ENCODE data around the gene SCD.

The SCD gene

DNA sequence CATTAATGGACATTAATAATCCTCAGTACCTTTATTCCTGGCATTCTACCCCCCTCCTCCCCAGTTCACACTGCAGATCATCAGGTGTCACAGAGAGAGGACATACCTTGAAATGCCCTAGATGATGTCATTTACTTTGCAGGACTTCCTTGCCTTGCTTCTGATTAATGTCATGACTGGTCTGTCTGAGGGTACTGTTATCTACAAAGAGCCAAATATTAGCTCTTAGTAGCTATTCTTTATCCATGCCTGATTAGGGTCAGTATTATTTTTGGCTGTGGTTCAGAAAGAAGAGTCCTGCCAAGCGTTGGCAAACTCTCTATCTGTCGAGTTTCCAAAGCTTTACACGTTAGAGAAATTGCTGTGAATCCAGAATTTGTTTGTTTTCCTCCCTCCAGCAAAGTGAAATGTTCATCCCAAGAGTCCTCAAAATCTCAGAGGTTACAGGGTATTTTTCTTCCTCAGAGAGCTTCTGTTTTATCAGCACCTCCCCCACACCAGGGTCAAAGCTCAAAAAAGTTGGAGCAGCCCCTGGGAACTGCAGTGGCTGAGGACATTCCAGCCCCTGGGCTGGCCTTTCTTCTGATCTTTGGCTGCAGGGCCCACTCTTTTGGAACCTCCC lies 12.6 kb downstream of the SCD start:
- CTCF ChIA-PET: interaction anchor here (1.1 to 4.2 kb wide), 4 partner anchors 8 to 166 kb away, joined by 3 to 19 read pairs (median 6); partner anchors contain the start of gene SCD

DNA sequence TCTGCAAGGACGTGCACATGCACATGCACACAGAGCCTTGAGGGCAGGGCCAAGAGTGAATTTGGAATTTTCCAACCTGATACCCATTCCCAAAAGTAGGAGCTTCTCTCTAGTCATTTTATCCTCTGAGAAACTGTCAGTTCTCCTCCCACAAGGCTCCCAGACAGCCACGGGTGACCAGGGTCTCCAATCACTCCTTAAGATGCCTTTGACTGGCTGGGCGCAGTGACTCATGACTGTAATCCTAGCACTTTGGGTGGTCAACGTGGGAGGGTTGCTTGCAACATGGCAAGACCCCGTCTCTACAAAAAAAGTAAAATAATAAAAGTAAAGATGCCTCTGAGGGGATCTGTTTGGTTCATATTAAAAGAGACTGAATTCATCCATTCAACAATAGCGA lies 13.2 kb downstream of the SCD start:
- H3K4me1 ChIP-seq (ENCODE audit: control extremely low read depth in 1 of 4, control insufficient read depth in 4 of 4, insufficient read depth in 4 of 4, low read length in 3 of 4): peaks cover 0 to 14% (median 7%) of the 10 kb centered on the region in 4 experiments
- ChIA-PET POLR2A (interaction anchor here (0.6 kb wide), 1 partner anchor 14 kb away, joined by 3 read pairs; no protein-coding TSS in a partner anchor), CTCF (interaction anchor here (1.4 to 4.2 kb wide), 3 partner anchors 9 to 18 kb away, joined by 3 to 19 read pairs (median 9); partner anchors contain the start of gene SCD)
- no peaks in the 10 kb centered on the region for H3K9me3 ChIP-seq (ENCODE audit: control extremely low read depth in 1 of 5, control insufficient read depth in 4 of 5, insufficient read depth in 2 of 5, low read depth in 1 of 5, low read length in 4 of 5)
- H3K27ac ChIP-seq (ENCODE audit: insufficient read depth in 1 of 2, low read depth in 1 of 2, low read length in 2 of 2, poor library complexity in 1 of 2, severe bottlenecking in 2 of 2): no peak overlapping the region
- peaks cover 18 to 78% (median 47%) of the 10 kb centered on the region in 4 experiments for H3K36me3 ChIP-seq (ENCODE audit: control insufficient read depth in 4 of 4, insufficient read depth in 4 of 4, low read length in 3 of 4)
- H3K4me3 ChIP-seq (ENCODE audit: control insufficient read depth in 1 of 7, extremely low read depth in 1 of 7, insufficient read depth in 4 of 7, low read depth in 2 of 7, low read length in 6 of 7): no peak overlapping the region
- H3K27me3 ChIP-seq (replicated peaks in 2 of 5; ENCODE audit: control insufficient read depth in 4 of 5, insufficient read depth in 5 of 5, low read length in 4 of 5): no peaks in the 10 kb centered on the region
- 95% methylated on average over 4 of the region's 6 CpGs for whole genome bisulfite sequencing (ENCODE audit: insufficient coverage)
- DNase-seq: no peak

More for the DNA sequence above, 12.6 kb downstream of the SCD start:
- no peak overlapping the region for H3K27ac ChIP-seq (ENCODE audit: insufficient read depth in 1 of 2, low read depth in 1 of 2, low read length in 2 of 2, poor library complexity in 1 of 2, severe bottlenecking in 2 of 2)
- no peak for DNase-seq
- 92% methylated on average over 3 of the region's 3 CpGs for WGBS (ENCODE audit: insufficient coverage)
- no peaks in the 10 kb centered on the region for H3K9me3 ChIP-seq (ENCODE audit: control extremely low read depth in 1 of 5, control insufficient read depth in 4 of 5, insufficient read depth in 2 of 5, low read depth in 1 of 5, low read length in 4 of 5)
- no peaks in the 10 kb centered on the region for H3K27me3 ChIP-seq (replicated peaks in 2 of 5; ENCODE audit: control insufficient read depth in 4 of 5, insufficient read depth in 5 of 5, low read length in 4 of 5)
- peaks cover 0 to 8% (median 2%) of the 10 kb centered on the region in 4 experiments for H3K4me1 ChIP-seq (ENCODE audit: control extremely low read depth in 1 of 4, control insufficient read depth in 4 of 4, insufficient read depth in 4 of 4, low read length in 3 of 4)
- peaks cover 19 to 84% (median 50%) of the 10 kb centered on the region in 4 experiments for H3K36me3 ChIP-seq (ENCODE audit: control insufficient read depth in 4 of 4, insufficient read depth in 4 of 4, low read length in 3 of 4)
- POLR2A ChIA-PET: no interaction called here
- no peak overlapping the region for H3K4me3 ChIP-seq (ENCODE audit: control insufficient read depth in 1 of 7, extremely low read depth in 1 of 7, insufficient read depth in 4 of 7, low read depth in 2 of 7, low read length in 6 of 7)

DNA sequence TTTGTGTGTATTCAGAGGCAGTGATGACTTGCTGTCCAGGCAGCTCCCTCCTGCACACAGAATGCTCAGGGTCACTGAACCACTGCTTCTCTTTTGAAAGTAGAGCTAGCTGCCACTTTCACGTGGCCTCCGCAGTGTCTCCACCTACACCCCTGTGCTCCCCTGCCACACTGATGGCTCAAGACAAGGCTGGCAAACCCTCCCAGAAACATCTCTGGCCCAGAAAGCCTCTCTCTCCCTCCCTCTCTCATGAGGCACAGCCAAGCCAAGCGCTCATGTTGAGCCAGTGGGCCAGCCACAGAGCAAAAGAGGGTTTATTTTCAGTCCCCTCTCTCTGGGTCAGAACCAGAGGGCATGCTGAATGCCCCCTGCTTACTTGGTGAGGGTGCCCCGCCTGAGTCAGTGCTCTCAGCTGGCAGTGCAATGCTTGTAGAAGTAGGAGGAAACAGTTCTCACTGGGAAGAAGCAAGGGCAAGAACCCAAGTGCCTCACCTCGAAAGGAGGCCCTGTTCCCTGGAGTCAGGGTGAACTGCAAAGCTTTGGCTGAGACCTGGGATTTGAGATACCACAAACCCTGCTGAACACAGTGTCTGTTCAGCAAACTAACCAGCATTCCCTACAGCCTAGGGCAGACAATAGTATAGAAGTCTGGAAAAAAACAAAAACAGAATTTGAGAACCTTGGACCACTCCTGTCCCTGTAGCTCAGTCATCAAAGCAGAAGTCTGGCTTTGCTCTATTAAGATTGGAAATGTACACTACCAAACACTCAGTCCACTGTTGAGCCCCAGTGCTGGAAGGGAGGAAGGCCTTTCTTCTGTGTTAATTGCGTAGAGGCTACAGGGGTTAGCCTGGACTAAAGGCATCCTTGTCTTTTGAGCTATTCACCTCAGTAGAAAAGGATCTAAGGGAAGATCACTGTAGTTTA lies 15.8 kb downstream of the SCD start:
- Histone ChIP-seq H3K9me3 (ENCODE audit: control extremely low read depth in 1 of 5, control insufficient read depth in 4 of 5, insufficient read depth in 2 of 5, low read depth in 1 of 5, low read length in 4 of 5) (no peaks in the 10 kb centered on the region), H3K27me3 (replicated peaks in 2 of 5; ENCODE audit: control insufficient read depth in 4 of 5, insufficient read depth in 5 of 5, low read length in 4 of 5) (no peaks in the 10 kb centered on the region), H3K36me3 (ENCODE audit: control insufficient read depth in 4 of 4, insufficient read depth in 4 of 4, low read length in 3 of 4) (peaks cover 6 to 52% (median 27%) of the 10 kb centered on the region in 4 experiments), H3K4me3 (ENCODE audit: control insufficient read depth in 1 of 7, extremely low read depth in 1 of 7, insufficient read depth in 4 of 7, low read depth in 2 of 7, low read length in 6 of 7) (no peak overlapping the region), H3K4me1 (ENCODE audit: control extremely low read depth in 1 of 4, control insufficient read depth in 4 of 4, insufficient read depth in 4 of 4, low read length in 3 of 4) (peaks cover 0 to 14% (median 8%) of the 10 kb centered on the region in 4 experiments), H3K27ac (ENCODE audit: insufficient read depth in 1 of 2, low read depth in 1 of 2, low read length in 2 of 2, poor library complexity in 1 of 2, severe bottlenecking in 2 of 2) (no peak overlapping the region)
- no peak for DNase-seq
- ChIA-PET CTCF (interaction anchor here (1.1 to 1.5 kb wide), 4 partner anchors 11 to 23 kb away, joined by 3 to 4 read pairs (median 4); partner anchors contain the start of gene SCD), POLR2A (interaction anchor here (1.3 kb wide), 1 partner anchor 11 kb away, joined by 5 read pairs; no protein-coding TSS in a partner anchor)
- 97% methylated on average over 5 of the region's 6 CpGs for WGBS (ENCODE audit: insufficient coverage)

DNA sequence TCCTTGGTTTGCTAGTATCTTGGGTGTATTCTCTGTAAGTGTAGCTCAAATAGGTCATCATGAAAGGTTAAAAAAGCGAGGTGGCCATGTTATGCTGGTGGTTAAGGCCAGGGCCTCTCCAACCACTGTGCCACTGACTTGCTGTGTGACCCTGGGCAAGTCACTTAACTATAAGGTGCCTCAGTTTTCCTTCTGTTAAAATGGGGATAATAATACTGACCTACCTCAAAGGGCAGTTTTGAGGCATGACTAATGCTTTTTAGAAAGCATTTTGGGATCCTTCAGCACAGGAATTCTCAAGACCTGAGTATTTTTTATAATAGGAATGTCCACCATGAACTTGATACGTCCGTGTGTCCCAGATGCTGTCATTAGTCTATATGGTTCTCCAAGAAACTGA lies 17.1 kb downstream of the SCD start:
- ChIA-PET CTCF (interaction anchor here (0.7 to 2.1 kb wide), 6 partner anchors 10 to 24 kb away, joined by 3 to 7 read pairs (median 4); partner anchors contain the start of gene SCD), POLR2A (interaction anchor here (0.7 to 1.3 kb wide), 2 partner anchors 10 to 493 kb away, joined by 3 to 5 read pairs; no protein-coding TSS in a partner anchor)

DNA sequence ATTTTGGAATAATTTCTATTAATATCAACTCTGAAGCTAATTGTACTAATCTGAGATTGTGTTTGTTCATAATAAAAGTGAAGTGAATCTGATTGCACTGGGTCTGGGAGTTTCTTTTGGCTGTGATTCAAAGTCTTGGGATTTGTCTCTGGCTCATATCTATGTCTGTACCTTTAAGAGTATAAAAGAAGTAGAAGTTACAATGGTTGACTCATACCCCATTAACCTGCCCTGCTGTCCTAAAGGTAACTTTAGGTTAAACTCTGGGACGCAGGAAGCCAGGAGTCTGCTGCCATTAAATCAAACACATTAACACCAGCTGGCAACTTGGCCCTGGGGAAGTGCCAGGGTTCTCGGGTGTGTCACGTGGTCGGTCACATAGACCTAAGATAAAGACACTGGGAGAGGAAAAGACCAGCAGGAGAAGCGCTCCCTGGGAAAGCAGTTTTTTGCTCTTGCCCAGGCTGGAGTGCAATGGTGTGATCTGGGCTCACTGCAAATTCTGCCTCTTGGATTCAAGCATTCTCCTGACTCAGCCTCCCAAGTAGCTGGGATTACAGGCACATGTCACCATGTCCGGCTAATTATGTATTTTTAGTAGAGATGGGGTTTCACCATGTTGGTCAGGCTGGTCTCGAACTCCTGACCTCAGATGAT lies 17.8 kb downstream of the SCD start:
- ChIA-PET CTCF (interaction anchor here (1.5 to 3.8 kb wide), 4 partner anchors 18 to 68 kb away, joined by 6 to 12 read pairs (median 7); partner anchors contain the start of gene SCD), POLR2A (interaction anchor here (0.6 to 0.7 kb wide), 2 partner anchors 8 to 494 kb away, joined by 3 to 4 read pairs; no protein-coding TSS in a partner anchor)
- Histone ChIP-seq H3K27me3 (replicated peaks in 2 of 5; ENCODE audit: control insufficient read depth in 4 of 5, insufficient read depth in 5 of 5, low read length in 4 of 5) (no peaks in the 10 kb centered on the region), H3K27ac (ENCODE audit: insufficient read depth in 1 of 2, low read depth in 1 of 2, low read length in 2 of 2, poor library complexity in 1 of 2, severe bottlenecking in 2 of 2) (no peak overlapping the region), H3K36me3 (ENCODE audit: control insufficient read depth in 4 of 4, insufficient read depth in 4 of 4, low read length in 3 of 4) (peaks cover 4 to 39% (median 22%) of the 10 kb centered on the region in 4 experiments), H3K4me3 (ENCODE audit: control insufficient read depth in 1 of 7, extremely low read depth in 1 of 7, insufficient read depth in 4 of 7, low read depth in 2 of 7, low read length in 6 of 7) (no peak overlapping the region), H3K9me3 (ENCODE audit: control extremely low read depth in 1 of 5, control insufficient read depth in 4 of 5, insufficient read depth in 2 of 5, low read depth in 1 of 5, low read length in 4 of 5) (no peaks in the 10 kb centered on the region), H3K4me1 (ENCODE audit: control extremely low read depth in 1 of 4, control insufficient read depth in 4 of 4, insufficient read depth in 4 of 4, low read length in 3 of 4) (peaks cover 3 to 23% (median 11%) of the 10 kb centered on the region in 4 experiments)
- DNase-seq: peak; percentile 29 to 72 (median 63)
- WGBS (ENCODE audit: insufficient coverage): 20% methylated on average over 5 of the region's 7 CpGs

More for the DNA sequence above, 17.1 kb downstream of the SCD start:
- Histone ChIP-seq H3K27ac (ENCODE audit: insufficient read depth in 1 of 2, low read depth in 1 of 2, low read length in 2 of 2, poor library complexity in 1 of 2, severe bottlenecking in 2 of 2) (no peak overlapping the region), H3K27me3 (replicated peaks in 2 of 5; ENCODE audit: control insufficient read depth in 4 of 5, insufficient read depth in 5 of 5, low read length in 4 of 5) (no peaks in the 10 kb centered on the region), H3K9me3 (ENCODE audit: control extremely low read depth in 1 of 5, control insufficient read depth in 4 of 5, insufficient read depth in 2 of 5, low read depth in 1 of 5, low read length in 4 of 5) (no peaks in the 10 kb centered on the region), H3K4me1 (ENCODE audit: control extremely low read depth in 1 of 4, control insufficient read depth in 4 of 4, insufficient read depth in 4 of 4, low read length in 3 of 4) (peaks cover 0 to 17% (median 8%) of the 10 kb centered on the region in 4 experiments), H3K4me3 (ENCODE audit: control insufficient read depth in 1 of 7, extremely low read depth in 1 of 7, insufficient read depth in 4 of 7, low read depth in 2 of 7, low read length in 6 of 7) (no peak overlapping the region), H3K36me3 (ENCODE audit: control insufficient read depth in 4 of 4, insufficient read depth in 4 of 4, low read length in 3 of 4) (peaks cover 6 to 46% (median 26%) of the 10 kb centered on the region in 4 experiments)
- WGBS (ENCODE audit: insufficient coverage): 100% methylated on average over 3 of the region's 3 CpGs
- DNase-seq: no peak

DNA sequence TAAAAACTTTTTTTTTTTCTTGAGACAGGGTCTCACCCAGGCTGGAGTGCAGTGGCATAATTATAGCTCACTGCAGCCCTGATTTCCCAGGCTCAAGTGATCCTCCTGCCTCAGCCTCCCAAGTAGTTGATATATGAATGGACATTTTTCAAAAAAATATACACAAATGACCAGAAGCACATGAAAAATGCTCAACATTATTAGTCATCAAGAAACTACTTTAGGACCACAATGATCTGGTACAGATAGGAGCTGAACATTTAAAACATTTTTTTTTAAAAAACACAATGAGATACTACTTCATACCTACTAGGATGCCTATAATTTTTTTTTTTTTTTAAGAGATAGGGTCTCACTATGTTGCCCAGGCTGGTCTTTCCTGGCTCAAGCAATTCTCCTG lies 21.7 kb downstream of the SCD start:
- H3K27me3 ChIP-seq (replicated peaks in 2 of 5; ENCODE audit: control insufficient read depth in 4 of 5, insufficient read depth in 5 of 5, low read length in 4 of 5): no peaks in the 10 kb centered on the region
- no peak overlapping the region for H3K27ac ChIP-seq (ENCODE audit: insufficient read depth in 1 of 2, low read depth in 1 of 2, low read length in 2 of 2, poor library complexity in 1 of 2, severe bottlenecking in 2 of 2)
- peaks cover 14 to 59% (median 46%) of the 10 kb centered on the region in 4 experiments for H3K4me1 ChIP-seq (ENCODE audit: control extremely low read depth in 1 of 4, control insufficient read depth in 4 of 4, insufficient read depth in 4 of 4, low read length in 3 of 4)
- peaks cover 0 to 3% (median under 1%) of the 10 kb centered on the region in 4 experiments for H3K36me3 ChIP-seq (ENCODE audit: control insufficient read depth in 4 of 4, insufficient read depth in 4 of 4, low read length in 3 of 4)
- POLR2A ChIA-PET: no interaction called here
- no peak overlapping the region for H3K4me3 ChIP-seq (ENCODE audit: control insufficient read depth in 1 of 7, extremely low read depth in 1 of 7, insufficient read depth in 4 of 7, low read depth in 2 of 7, low read length in 6 of 7)
- DNase-seq: no peak
- H3K9me3 ChIP-seq (ENCODE audit: control extremely low read depth in 1 of 5, control insufficient read depth in 4 of 5, insufficient read depth in 2 of 5, low read depth in 1 of 5, low read length in 4 of 5): no peaks in the 10 kb centered on the region
- CTCF ChIA-PET: interaction anchor here (0.6 to 3.4 kb wide), 4 partner anchors 21 to 878 kb away, joined by 3 to 34 read pairs (median 4); partner anchors contain the start of gene SCD

Measured in common myeloid progenitor, CD34-positive (primary cell).